Measurements from ENCODE around the gene SCN8A.
"Not testable (repeated sequence)": the region's sequence is repeated elsewhere in the genome, so short reads cannot be mapped to it uniquely, and the experiment has no call there.

SCN8A gene

DNA sequence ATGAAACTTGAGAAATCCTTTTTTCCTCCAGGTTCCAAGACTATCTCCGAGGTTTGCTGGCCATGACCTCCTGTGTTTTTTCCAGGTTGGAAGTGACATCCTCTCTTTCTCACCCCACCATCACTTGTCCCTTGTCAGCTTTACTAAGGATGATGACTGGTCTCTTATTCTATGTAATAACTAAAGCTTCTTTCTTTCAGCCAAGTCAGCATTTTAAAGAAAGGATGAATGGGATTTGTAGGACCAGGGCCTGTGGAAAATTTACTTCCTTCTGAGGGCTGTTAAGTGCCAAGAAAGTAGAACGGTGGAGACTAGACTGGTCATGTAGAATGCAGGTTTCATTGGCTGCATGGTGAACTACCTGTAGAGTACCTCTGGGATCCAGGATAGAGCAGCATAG lies 183.9 kb downstream of the SCN8A start:
- FAIRE-seq: no peak

- FAIRE-seq: no peak
These were observed 186.4 kb downstream of the SCN8A start for GRCh38 chr12:51777457-51777856.

GRCh38 chr12:51777973-51778372 lies 186.9 kb downstream of the SCN8A start:
- no peak for FAIRE-seq

GRCh38 chr12:51779876-51780275 lies 188.8 kb downstream of the SCN8A start:
- no peak for FAIRE-seq

DNA sequence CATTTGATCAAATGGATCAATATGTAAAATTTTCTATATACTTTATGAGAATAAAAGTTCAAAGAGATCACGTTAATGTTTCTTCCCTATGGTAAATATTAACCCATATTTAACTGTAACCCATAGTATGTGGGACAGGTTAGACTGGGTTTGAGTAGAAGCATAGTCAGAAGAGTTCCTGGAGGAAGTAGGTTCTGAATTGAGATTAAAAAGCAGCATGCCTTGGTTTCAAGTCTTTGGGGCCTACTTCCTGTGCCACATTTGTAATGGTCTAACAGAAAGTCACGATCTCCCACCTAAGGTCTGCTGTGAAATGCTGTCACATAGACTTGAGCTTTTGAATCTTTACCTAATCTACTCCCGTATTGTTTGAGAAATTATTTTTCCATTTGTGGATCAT lies 193.7 kb downstream of the SCN8A start:
- FAIRE-seq: no peak

- no peak for FAIRE-seq
These were observed 194.9 kb downstream of the SCN8A start for GRCh38 chr12:51785906-51786305.

DNA sequence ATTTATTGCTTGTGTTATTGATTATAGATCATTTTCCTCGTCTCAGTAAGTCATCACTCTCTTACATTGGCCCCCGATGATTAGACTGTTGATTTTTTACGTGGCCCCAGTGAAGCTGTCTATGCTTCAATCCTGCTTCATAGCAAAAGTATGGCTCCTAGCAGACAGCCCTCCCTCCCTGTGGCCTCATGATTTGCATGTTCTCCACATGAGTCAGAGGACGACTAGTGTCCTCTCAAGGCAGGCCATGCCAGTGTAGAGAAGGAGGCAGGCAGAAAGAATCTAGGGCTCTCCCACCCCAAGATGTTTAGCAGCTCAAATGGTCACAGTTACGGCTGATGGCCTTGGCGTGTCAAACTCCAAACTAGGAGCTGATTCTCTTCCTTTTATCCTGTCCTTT lies 197.8 kb downstream of the SCN8A start:
- FAIRE-seq: no peak

GRCh38 chr12:51792417-51792816 lies 201.4 kb downstream of the SCN8A start:
- no peak for FAIRE-seq

GRCh38 chr12:51793201-51793600 lies 202.2 kb downstream of the SCN8A start:
- FAIRE-seq: no peak

GRCh38 chr12:51797301-51797700 lies 206.3 kb downstream of the SCN8A start:
- FAIRE-seq: no peak

GRCh38 chr12:51798051-51798450 lies 207.0 kb downstream of the SCN8A start:
- FAIRE-seq: not testable (repeated sequence)

GRCh38 chr12:51798501-51798900 lies 207.5 kb downstream of the SCN8A start:
- no peak for FAIRE-seq

DNA sequence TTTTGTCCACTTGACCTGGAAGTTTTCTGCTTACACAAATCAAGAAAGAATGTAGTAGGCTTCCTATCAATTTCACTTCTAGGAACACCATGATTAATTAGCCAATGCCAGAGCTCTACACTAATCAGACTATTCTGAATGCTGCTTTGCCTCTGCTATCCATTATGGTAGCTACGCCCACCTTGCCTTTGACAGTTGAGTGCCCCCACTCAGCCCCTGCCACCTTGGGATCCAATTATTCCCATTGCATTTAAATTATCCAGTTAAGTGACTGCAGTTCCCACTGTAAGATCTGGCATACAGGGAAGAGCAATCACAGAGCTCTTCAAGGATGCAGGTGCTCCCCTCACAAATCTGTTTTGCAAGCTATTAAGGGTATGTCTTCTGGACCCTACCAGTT lies 210.0 kb downstream of the SCN8A start:
- FAIRE-seq: no peak

DNA sequence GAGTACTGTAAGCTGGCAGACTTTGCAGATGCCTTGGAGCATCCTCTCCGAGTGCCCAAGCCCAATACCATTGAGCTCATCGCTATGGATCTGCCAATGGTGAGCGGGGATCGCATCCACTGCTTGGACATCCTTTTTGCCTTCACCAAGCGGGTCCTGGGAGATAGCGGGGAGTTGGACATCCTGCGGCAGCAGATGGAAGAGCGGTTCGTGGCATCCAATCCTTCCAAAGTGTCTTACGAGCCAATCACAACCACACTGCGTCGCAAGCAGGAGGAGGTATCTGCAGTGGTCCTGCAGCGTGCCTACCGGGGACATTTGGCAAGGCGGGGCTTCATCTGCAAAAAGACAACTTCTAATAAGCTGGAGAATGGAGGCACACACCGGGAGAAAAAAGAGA lies 215.9 kb downstream of the SCN8A start:
- no peak for FAIRE-seq

DNA sequence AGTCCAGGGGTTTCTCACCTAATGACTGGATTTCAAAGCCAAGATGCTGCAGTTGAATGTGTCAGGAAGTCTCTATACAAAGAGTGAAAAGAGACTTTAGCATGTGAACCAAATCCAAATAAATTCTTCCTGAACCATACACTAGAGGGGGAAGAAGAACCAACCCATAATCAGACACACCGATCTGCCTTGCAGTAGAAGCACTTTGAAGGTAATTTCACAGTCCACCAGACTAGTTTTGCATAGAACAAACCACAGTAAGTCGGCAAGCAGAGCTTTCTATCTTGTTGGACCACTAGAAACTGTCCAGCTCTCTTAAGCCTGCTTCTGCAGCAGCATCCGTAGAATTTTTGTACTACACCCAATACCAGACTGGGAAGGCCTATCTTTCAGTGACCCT lies 218.2 kb downstream of the SCN8A start:
- FAIRE-seq: no peak

- FAIRE-seq: no peak
These were observed 220.5 kb downstream of the SCN8A start for GRCh38 chr12:51811203-51812202.

DNA sequence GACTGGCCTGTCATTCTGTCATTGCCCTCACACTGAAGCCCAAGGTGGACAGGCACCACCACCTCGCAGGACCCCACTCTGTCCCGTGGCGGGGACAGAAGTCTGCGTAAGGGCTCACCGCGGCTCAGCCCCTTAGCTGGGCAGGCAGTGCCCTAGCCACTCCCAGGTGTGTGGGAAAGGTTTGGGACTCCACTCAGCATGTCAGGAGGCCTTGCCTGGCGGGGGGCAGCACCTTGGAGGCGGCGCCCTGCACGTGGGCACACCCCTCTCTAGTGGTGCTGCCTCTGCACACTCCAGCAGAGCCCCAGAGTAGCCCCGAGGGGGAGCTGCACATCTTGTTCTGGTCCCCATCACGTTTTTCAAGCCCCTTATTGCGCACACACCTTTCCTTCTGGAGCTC lies 221.8 kb downstream of the SCN8A start:
- FAIRE-seq: no peak

DNA sequence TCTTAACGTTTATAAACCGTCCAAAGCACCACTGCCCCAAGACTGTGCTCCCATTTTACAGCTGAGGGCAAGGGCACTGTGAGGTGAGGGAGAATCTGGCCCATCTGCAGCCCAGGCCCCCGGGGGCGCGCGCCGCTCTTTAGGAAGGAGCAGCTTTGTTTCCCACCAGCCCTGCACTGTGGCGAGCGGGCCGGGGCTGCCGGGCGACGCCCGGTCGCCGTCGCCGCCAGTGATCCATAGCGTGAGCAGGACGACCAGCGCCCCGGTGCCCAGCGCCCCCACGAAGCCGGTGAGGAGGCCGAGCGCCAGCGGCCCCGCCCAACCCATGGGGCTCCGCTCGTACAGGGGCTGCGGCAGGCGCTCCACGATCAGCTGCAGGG lies 222.9 kb downstream of the SCN8A start:
- FAIRE-seq: no peak

DNA sequence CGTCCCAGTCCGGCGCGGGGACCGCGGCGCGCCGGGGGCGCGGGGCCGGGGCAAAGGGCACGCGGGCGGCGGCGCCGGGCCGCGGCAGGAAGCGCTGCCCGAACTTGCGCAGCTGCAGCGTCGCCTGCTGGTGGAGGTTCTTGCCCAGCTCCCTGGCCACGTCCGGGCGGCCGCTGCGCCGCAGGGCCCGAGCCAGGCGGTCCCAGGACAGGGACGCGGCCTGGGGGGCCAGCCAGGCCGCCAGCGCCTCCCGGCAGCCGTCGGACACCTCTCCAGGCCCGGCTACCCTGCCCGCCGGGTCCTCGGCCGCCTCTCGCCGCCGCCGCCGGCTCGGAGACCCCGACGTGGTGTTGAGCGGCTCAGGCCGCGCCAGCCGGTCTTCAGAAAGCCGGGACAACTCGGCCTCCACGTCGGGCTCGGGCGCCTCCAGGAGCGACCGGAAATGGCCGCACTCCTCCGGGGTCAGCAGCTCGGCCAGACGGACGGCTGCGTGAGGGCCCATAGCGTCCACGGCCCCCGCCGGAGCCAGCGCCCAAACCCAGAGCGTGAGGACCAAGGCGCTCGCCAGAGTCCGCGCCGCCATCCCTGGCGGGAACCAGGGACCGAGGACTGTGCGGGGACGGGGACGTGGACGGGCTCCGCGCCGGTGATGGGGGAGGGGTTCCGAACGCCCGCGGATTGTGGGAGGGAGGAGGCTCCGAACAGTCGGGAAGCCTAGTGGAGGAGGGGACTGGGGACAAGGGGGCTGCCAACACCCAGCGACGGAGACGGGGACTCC lies 223.5 kb downstream of the SCN8A start:
- no peak for FAIRE-seq

- FAIRE-seq: no peak
These were observed 224.5 kb downstream of the SCN8A start for GRCh38 chr12:51815571-51815970.

GRCh38 chr12:51817027-51817953 lies 226.3 kb downstream of the SCN8A start:
- FAIRE-seq: no peak

DNA sequence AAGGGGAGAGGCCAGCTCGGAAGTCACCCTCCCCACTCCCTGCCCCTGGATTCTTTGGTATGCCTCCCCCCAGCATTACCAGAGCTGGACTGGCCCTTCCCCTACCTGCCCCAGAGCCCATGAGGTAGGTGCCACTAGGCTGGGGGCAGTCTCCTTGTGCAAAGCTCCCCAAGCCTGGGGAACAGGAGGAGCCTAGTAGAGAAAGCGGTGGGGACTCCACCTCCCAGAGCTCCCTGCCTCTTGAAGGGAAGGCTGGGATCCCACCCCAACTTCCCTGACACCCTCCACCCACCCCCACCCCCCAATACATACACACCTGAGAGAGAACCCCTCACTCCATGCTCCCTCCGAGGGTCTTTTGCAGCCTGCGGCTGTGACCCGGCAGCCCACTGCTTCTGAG lies 227.1 kb downstream of the SCN8A start:
- no peak for FAIRE-seq
